ENCODE measurements around the gene KLHL11. TPM values are rescaled to one million over a fixed set of nuclear protein-coding genes. Genes with fewer than 3 reads are reported as not detected.

Gene KLHL11
- total and polyA plus RNA-seq, 12 donors, result 1.4 to 4.9 (median 3.4) TPM

GRCh38 chr17:41822216-41823140 lies 42.7 kb downstream of the KLHL11 start:
- intact Hi-C loops (cut with DNase I), result no loop called here
- TF ChIP-seq, protein P1, sequence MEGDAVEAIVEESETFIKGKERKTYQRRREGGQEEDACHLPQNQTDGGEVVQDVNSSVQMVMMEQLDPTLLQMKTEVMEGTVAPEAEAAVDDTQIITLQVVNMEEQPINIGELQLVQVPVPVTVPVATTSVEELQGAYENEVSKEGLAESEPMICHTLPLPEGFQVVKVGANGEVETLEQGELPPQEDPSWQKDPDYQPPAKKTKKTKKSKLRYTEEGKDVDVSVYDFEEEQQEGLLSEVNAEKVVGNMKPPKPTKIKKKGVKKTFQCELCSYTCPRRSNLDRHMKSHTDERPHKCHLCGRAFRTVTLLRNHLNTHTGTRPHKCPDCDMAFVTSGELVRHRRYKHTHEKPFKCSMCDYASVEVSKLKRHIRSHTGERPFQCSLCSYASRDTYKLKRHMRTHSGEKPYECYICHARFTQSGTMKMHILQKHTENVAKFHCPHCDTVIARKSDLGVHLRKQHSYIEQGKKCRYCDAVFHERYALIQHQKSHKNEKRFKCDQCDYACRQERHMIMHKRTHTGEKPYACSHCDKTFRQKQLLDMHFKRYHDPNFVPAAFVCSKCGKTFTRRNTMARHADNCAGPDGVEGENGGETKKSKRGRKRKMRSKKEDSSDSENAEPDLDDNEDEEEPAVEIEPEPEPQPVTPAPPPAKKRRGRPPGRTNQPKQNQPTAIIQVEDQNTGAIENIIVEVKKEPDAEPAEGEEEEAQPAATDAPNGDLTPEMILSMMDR (IDR thresholded peaks at IDR 0.05), result no peak
- no peak for ATAC-seq
- H3K27me3 ChIP-seq, result no peaks in the 10 kb centered on the region
- no peaks in the 10 kb centered on the region for H3K4me1 ChIP-seq
- no peak overlapping the region for H3K27ac ChIP-seq
- H3K9me3 ChIP-seq, result no peaks in the 10 kb centered on the region
- 79 to 83% methylated on average over 12 of the region's 12 CpGs for WGBS, 2 donors
- no peak overlapping the region for H3K4me3 ChIP-seq
- no peak for DNase-seq
- peaks cover 0 to 43% (median 7%) of the 10 kb centered on the region in 9 donors for H3K36me3 ChIP-seq

- no peak for DNase-seq
- ATAC-seq, result no peak
- Histone ChIP-seq H3K4me3 (no peak overlapping the region), H3K27ac (no peak overlapping the region), H3K36me3 (peaks cover 0 to 36% (median under 1%) of the 10 kb centered on the region in 9 donors), H3K4me1 (no peaks in the 10 kb centered on the region), H3K9me3 (no peaks in the 10 kb centered on the region), H3K27me3 (no peaks in the 10 kb centered on the region)
- intact Hi-C loops (cut with DNase I), result no loop called here
- WGBS, 2 donors, result 87 to 90% methylated on average over 14 of the region's 14 CpGs
- TF ChIP-seq, protein P1 (IDR thresholded peaks at IDR 0.05), result no peak
These were observed 43.4 kb downstream of the KLHL11 start for GRCh38 chr17:41821776-41822175.

GRCh38 chr17:41818024-41818423 lies 47.2 kb downstream of the KLHL11 start:
- TF ChIP-seq, protein P1 (IDR thresholded peaks at IDR 0.05), result no peak
- Histone ChIP-seq H3K9me3 (no peaks in the 10 kb centered on the region), H3K27ac (no peak overlapping the region), H3K36me3 (peaks cover 0 to 8% (median 0%) of the 10 kb centered on the region in 9 donors), H3K4me3 (no peak overlapping the region), H3K27me3 (peaks cover 0 to 1% (median 0%) of the 10 kb centered on the region in 7 donors), H3K4me1 (peaks cover 0 to 7% (median 2%) of the 10 kb centered on the region in 9 donors)
- intact Hi-C loops (cut with DNase I), result no loop called here
- ATAC-seq (no peak), DNase-seq (no peak)
- WGBS, 2 donors, result 97 to 98% methylated on average over 20 of the region's 20 CpGs

- Histone ChIP-seq H3K27ac (no peak overlapping the region), H3K4me3 (no peak overlapping the region), H3K4me1 (peaks cover 0 to 15% (median 11%) of the 10 kb centered on the region in 9 donors), H3K27me3 (peaks cover 0 to 14% (median 0%) of the 10 kb centered on the region in 7 donors), H3K36me3 (peaks cover 0 to 8% (median 0%) of the 10 kb centered on the region in 9 donors), H3K9me3 (no peaks in the 10 kb centered on the region)
- TF ChIP-seq, protein P1 (IDR thresholded peaks at IDR 0.05), result no peak
- WGBS, 2 donors, result 94 to 95% methylated on average over 23 of the region's 23 CpGs
- ATAC-seq (no peak), DNase-seq (no peak)
- intact Hi-C loops (cut with DNase I), result no loop called here
These were observed 48.4 kb downstream of the KLHL11 start for GRCh38 chr17:41816637-41817320.
